Measurements from ENCODE around the gene ABCA2. TPM values are rescaled to one million over a fixed set of nuclear protein-coding genes. Genes with fewer than 3 reads are reported as not detected.

The ABCA2 gene
- total RNA-seq, 6 experiments from 2014 or later, result 23.7 to 49.2 (median 34.2) TPM

GRCh38 chr9:137015976-137016375 lies 12.1 kb downstream of the ABCA2 start:
- no peak for ATAC-seq
- H3K9me3 ChIP-seq, result no peaks in the 10 kb centered on the region
- intact Hi-C loops (cut with DNase I), result no loop called here
- WGBS (ENCODE audit: insufficient coverage, low coverage, low lambda C conversion rate, missing lambda C conversion rate), result no CpG with 5 or more reads among the region's 21 CpGs
- H3K4me1 ChIP-seq, result no peaks in the 10 kb centered on the region
- peaks cover 0 to 17% (median 1%) of the 10 kb centered on the region in 4 donors for H3K36me3 ChIP-seq
- DNase-seq, result no peak
- H3K27ac ChIP-seq, result no peak overlapping the region
- TF ChIP-seq CTCF (IDR thresholded peaks at IDR 0.05) (no peak), POLR2A (IDR thresholded peaks at IDR 0.05) (no peak)
- no peak overlapping the region for H3K4me3 ChIP-seq
- no peaks in the 10 kb centered on the region for H3K27me3 ChIP-seq

DNA sequence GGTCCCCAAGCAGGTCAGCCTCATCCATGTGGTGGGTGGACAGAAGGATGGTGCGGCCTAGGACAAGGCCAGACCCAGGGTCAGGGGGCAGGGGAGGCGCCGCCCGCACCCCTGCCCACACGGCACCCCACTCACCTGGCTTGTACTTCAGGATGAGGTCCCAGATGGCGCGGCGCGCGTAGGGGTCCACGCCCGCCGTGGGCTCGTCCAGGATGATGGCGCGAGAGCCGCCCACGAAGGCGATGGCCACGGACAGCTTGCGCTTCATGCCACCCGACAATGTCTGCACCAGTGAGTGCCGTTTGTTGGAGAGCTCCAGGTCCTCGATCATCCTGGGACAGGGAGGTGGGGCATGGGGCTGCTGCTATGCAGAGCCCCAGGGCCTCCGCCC lies 12.5 kb downstream of the ABCA2 start:
- WGBS (ENCODE audit: insufficient coverage, low coverage, low lambda C conversion rate, missing lambda C conversion rate), result 98% methylated on average over 6 of the region's 25 CpGs
- ATAC-seq (no peak), DNase-seq (no peak)
- Histone ChIP-seq H3K9me3 (no peaks in the 10 kb centered on the region), H3K36me3 (peaks cover 0 to 17% (median 0%) of the 10 kb centered on the region in 4 donors), H3K4me1 (no peaks in the 10 kb centered on the region), H3K4me3 (no peak overlapping the region), H3K27me3 (no peaks in the 10 kb centered on the region), H3K27ac (no peak overlapping the region)
- intact Hi-C loops (cut with DNase I), result no loop called here
- TF ChIP-seq POLR2A (IDR thresholded peaks at IDR 0.05) (no peak), CTCF (IDR thresholded peaks at IDR 0.05) (no peak)

- Histone ChIP-seq H3K27me3 (no peaks in the 10 kb centered on the region), H3K36me3 (peaks cover 0 to 17% (median 0%) of the 10 kb centered on the region in 4 donors), H3K4me1 (no peaks in the 10 kb centered on the region), H3K4me3 (no peak overlapping the region), H3K9me3 (no peaks in the 10 kb centered on the region), H3K27ac (no peak overlapping the region)
- ATAC-seq (no peak), DNase-seq (no peak)
- intact Hi-C loops (cut with DNase I), result no loop called here
- WGBS (ENCODE audit: insufficient coverage, low coverage, low lambda C conversion rate, missing lambda C conversion rate), result 100% methylated on average over 1 of the region's 36 CpGs
- no peak for TF ChIP-seq CTCF (IDR thresholded peaks at IDR 0.05)
- TF ChIP-seq POLR2A (IDR thresholded peaks at IDR 0.05), result no peak
Measured at GRCh38 chr9:137014776-137015539, 13.1 kb downstream of the ABCA2 start.

DNA sequence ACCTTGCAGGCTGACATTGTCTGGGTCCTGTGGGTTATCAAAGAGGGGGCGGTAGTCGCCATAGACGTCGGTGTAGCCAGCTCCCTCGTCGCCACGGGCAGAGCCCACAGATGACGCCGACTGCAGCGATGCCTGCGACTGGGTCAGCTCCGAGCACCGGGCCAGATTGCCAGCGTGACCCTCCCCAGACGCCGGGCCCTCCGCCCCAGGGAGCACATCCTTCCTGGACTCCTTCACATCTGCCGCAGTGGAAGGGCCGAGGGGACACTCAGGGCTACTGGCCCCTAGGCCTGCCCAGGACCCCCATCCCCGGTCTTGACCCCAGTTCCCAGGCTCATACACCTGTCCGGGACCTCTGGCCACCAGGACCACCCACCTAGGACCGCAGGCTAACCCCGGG lies 13.9 kb downstream of the ABCA2 start:
- no peak overlapping the region for H3K4me3 ChIP-seq
- DNase-seq (no peak), ATAC-seq (no peak)
- H3K36me3 ChIP-seq, result peaks cover 0 to 17% (median 1%) of the 10 kb centered on the region in 4 donors
- H3K27me3 ChIP-seq, result no peaks in the 10 kb centered on the region
- WGBS (ENCODE audit: insufficient coverage, low coverage, low lambda C conversion rate, missing lambda C conversion rate), result no CpG with 5 or more reads among the region's 23 CpGs
- H3K27ac ChIP-seq, result no peak overlapping the region
- H3K9me3 ChIP-seq, result no peaks in the 10 kb centered on the region
- intact Hi-C loops (cut with DNase I), result no loop called here
- TF ChIP-seq CTCF (IDR thresholded peaks at IDR 0.05) (no peak), POLR2A (IDR thresholded peaks at IDR 0.05) (no peak)
- H3K4me1 ChIP-seq, result no peaks in the 10 kb centered on the region
